BE2C (cell line): Measurements from ENCODE around the gene RND2.
A peak's percentile ranks its signal among the peaks of the same experiment; 100 is the strongest.
"Not testable (repeated sequence)": the region's sequence is repeated elsewhere in the genome, so short reads cannot be mapped to it uniquely, and the experiment has no call there.

Experiments
- DNase-seq: peaks from one replicate; pipeline ENCODE4 v3.0.0-alpha.2; 2020
- H3K27me3 ChIP-seq: fragments of 250-450 bp; sonication (Bioruptor Pico); 2 replicates; pipeline ENCODE4 v1.5.1; 2020; ENCODE audit warnings: mild to moderate bottlenecking
- H3K36me3 ChIP-seq: fragments of 250-450 bp; sonication (Bioruptor Pico); 2 replicates; pipeline ENCODE4 v1.5.1; 2020; ENCODE audit warnings: mild to moderate bottlenecking
- H3K4me1 ChIP-seq: fragments of 250-450 bp; sonication (Bioruptor Pico); 2 replicates; pipeline ENCODE4 v1.5.1; 2020
- H3K4me3 ChIP-seq: 2 replicates; pipeline ENCODE4 v1.5.1; 2011; ENCODE audit warnings: low read depth, low read length
- H3K9me3 ChIP-seq: fragments of 250-450 bp; sonication (Bioruptor Pico); 2 replicates; pipeline ENCODE4 v1.5.1; 2020
- TF ChIP-seq, protein P1 (sequence below): IDR thresholded peaks from 2 replicates; pipeline ENCODE4 v1.5.1; 2012; ENCODE audit warnings: mild to moderate bottlenecking, low read depth, low read length

RND2 gene

GRCh38 chr17:42992872-42993271, 32.2 kb upstream of the RND2 start:
- no peak overlapping the region for H3K4me3 ChIP-seq
- no peak for DNase-seq
- TF ChIP-seq, protein P1, sequence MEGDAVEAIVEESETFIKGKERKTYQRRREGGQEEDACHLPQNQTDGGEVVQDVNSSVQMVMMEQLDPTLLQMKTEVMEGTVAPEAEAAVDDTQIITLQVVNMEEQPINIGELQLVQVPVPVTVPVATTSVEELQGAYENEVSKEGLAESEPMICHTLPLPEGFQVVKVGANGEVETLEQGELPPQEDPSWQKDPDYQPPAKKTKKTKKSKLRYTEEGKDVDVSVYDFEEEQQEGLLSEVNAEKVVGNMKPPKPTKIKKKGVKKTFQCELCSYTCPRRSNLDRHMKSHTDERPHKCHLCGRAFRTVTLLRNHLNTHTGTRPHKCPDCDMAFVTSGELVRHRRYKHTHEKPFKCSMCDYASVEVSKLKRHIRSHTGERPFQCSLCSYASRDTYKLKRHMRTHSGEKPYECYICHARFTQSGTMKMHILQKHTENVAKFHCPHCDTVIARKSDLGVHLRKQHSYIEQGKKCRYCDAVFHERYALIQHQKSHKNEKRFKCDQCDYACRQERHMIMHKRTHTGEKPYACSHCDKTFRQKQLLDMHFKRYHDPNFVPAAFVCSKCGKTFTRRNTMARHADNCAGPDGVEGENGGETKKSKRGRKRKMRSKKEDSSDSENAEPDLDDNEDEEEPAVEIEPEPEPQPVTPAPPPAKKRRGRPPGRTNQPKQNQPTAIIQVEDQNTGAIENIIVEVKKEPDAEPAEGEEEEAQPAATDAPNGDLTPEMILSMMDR: no peak
- no peaks in the 10 kb centered on the region for H3K27me3 ChIP-seq
- no peaks in the 10 kb centered on the region for H3K9me3 ChIP-seq
- no peaks in the 10 kb centered on the region for H3K4me1 ChIP-seq
- peaks cover 58% of the 10 kb centered on the region for H3K36me3 ChIP-seq

DNA sequence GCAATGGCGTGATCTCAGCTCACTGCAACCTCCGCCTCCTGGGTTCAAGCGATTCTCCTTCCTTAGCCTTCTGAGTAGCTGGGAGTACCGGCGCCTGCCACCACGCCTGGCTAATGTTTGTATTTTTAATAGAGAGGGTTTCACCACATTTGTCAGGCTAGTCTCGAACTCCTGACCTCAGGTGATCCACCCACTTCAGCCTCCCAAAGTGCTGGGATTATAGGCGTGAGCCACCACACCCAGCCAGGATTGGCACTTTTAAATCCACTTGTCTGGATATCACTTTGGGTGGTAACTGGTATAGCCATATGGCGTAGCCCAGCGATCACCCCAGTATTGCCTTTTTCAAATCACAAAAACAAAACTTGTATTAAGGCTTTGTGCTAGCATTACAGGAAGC, 31.1 kb upstream of the RND2 start:
- H3K27me3 ChIP-seq, H3K4me1 ChIP-seq, DNase-seq, H3K4me3 ChIP-seq, H3K9me3 ChIP-seq: not testable (repeated sequence)
- peaks cover 51% of the 10 kb centered on the region for H3K36me3 ChIP-seq

- TF ChIP-seq, protein P1: no peak
- H3K4me3 ChIP-seq: peak overlapping the region; percentile 100
- DNase-seq: no peak
- no peaks in the 10 kb centered on the region for H3K4me1 ChIP-seq
- peaks cover 49% of the 10 kb centered on the region for H3K36me3 ChIP-seq
- no peaks in the 10 kb centered on the region for H3K9me3 ChIP-seq
- no peaks in the 10 kb centered on the region for H3K27me3 ChIP-seq
Observed at GRCh38 chr17:42997390-42997983, 27.5 kb upstream of the RND2 start.

GRCh38 chr17:42997984-42998938, 26.8 kb upstream of the RND2 start, which contains the start of gene RPL27:
Gene RPL27 (plus strand): TSS chr17:42998419. CDS start chr17:42998751, 332 bp downstream.
- Histone ChIP-seq H3K36me3 (peaks cover 50% of the 10 kb centered on the region), H3K9me3 (no peaks in the 10 kb centered on the region), H3K27me3 (no peaks in the 10 kb centered on the region), H3K4me3 (peak within 1 kb of the TSS; percentile 100), H3K4me1 (no peaks in the 10 kb centered on the region)
- TF ChIP-seq, protein P1: peak; percentile 89
- DNase-seq: peak; percentile 97

GRCh38 chr17:42999003-42999525, 26.0 kb upstream of the RND2 start:
- Histone ChIP-seq H3K36me3 (peaks cover 52% of the 10 kb centered on the region), H3K27me3 (no peaks in the 10 kb centered on the region), H3K4me1 (no peaks in the 10 kb centered on the region), H3K4me3 (peak overlapping the region; percentile 100), H3K9me3 (no peaks in the 10 kb centered on the region)
- TF ChIP-seq, protein P1: no peak
- DNase-seq: no peak

GRCh38 chr17:43000894-43001293, 24.1 kb upstream of the RND2 start:
- H3K4me3 ChIP-seq, H3K27me3 ChIP-seq, DNase-seq, H3K9me3 ChIP-seq, H3K4me1 ChIP-seq: not testable (repeated sequence)
- peaks cover 58% of the 10 kb centered on the region for H3K36me3 ChIP-seq
